ENCODE results near the gene PTCD2. TPM values are rescaled to one million over a fixed set of nuclear protein-coding genes. Genes with fewer than 3 reads are reported as not detected.

PTCD2 gene
- total and polyA plus RNA-seq, 2 of the 8 experiments (the other 6 are each of a cell fraction or from before 2014, with no cell fraction given): 7.3 to 15.4 TPM

- ChIA-PET POLR2A (ENCODE audit: partially characterized antibody) (interaction anchor here (0.6 kb wide), 1 partner anchor 992 kb away, joined by 3 read pairs; no protein-coding TSS in a partner anchor), CTCF (ENCODE audit: partially characterized antibody) (interaction anchor here (0.8 to 1.5 kb wide), 2 partner anchors 10 to 18 kb away, joined by 4 to 5 read pairs; no protein-coding TSS in a partner anchor)
- Histone ChIP-seq H3K27ac (ENCODE audit: low read depth, low read length) (no peak overlapping the region), H3K9me3 (ENCODE audit: insufficient read depth in 2 of 2, low read depth in 1 of 2, low read length in 1 of 2) (no peaks in the 10 kb centered on the region), H2BK12ac (ENCODE audit: low read depth, low read length) (no peak overlapping the region), H3K23ac (ENCODE audit: insufficient read length) (no peak overlapping the region), H4K91ac (replicated peaks; ENCODE audit: insufficient read length, low read length) (no peak overlapping the region), H2BK15ac (ENCODE audit: low read length) (no peak overlapping the region), H3K14ac (ENCODE audit: insufficient read length) (no peak overlapping the region), H3K4ac (replicated peaks; ENCODE audit: insufficient read length, low read depth, low read length) (no peak overlapping the region), H3K4me3 (ENCODE audit: extremely low read depth in 1 of 4, insufficient read depth in 2 of 4, low read depth in 3 of 4, low read length in 4 of 4) (no peak overlapping the region), H3K4me1 (replicated peaks in 1 of 4; ENCODE audit: control insufficient read depth in 3 of 4, insufficient read depth in 4 of 4, low read length in 3 of 4) (peaks cover 2 to 14% (median 10%) of the 10 kb centered on the region in 4 experiments; a peak in 5 of 7 replicates), H3K56ac (replicated peaks; ENCODE audit: insufficient read length, low read depth, low read length) (no peak overlapping the region), H3K36me3 (ENCODE audit: control insufficient read depth in 2 of 4, insufficient read depth in 4 of 4, low read length in 3 of 4) (peaks cover 0 to 21% (median 6%) of the 10 kb centered on the region in 4 experiments; a peak in 3 of 8 replicates), H4K20me1 (replicated peaks in 1 of 2; ENCODE audit: control insufficient read depth in 1 of 2, insufficient read depth in 2 of 2, low read length in 2 of 2) (no peaks in the 10 kb centered on the region), H4K8ac (ENCODE audit: extremely low read depth, insufficient read depth, low read length) (no peak overlapping the region), H2BK120ac (replicated peaks; ENCODE audit: low read depth, low read length) (no peak overlapping the region), H3K18ac (ENCODE audit: extremely low read depth, low read length) (no peak overlapping the region), H3K79me2 (ENCODE audit: control insufficient read depth in 1 of 2, insufficient read depth in 2 of 2, low read length in 2 of 2) (peaks cover 0 to 40% of the 10 kb centered on the region in 2 experiments; a peak in 3 of 4 replicates), H4K5ac (ENCODE audit: insufficient read length, low read depth, low read length) (no peak overlapping the region), H2BK5ac (ENCODE audit: low read depth, low read length) (no peak overlapping the region), H2AFZ (ENCODE audit: low read length) (no peak overlapping the region), H2BK20ac (ENCODE audit: low read length) (no peak overlapping the region), H3K79me1 (ENCODE audit: low read depth, low read length) (no peaks in the 10 kb centered on the region; the same call in 1 of the 2 replicates), H3K23me2 (ENCODE audit: low read depth, low read length) (no peaks in the 10 kb centered on the region), H3K9ac (replicated peaks in 1 of 4; ENCODE audit: extremely low read depth in 1 of 4, low read depth in 3 of 4, low read length in 3 of 4) (no peak overlapping the region), H2AK5ac (ENCODE audit: low read depth, low read length) (no peak overlapping the region), H3K27me3 (replicated peaks in 1 of 4; ENCODE audit: control insufficient read depth in 3 of 4, extremely low read depth in 1 of 4, insufficient read depth in 3 of 4, low read length in 3 of 4) (no peaks in the 10 kb centered on the region), H3K4me2 (ENCODE audit: insufficient read depth in 1 of 2, low read depth in 2 of 2, low read length in 2 of 2) (no peak overlapping the region)
- DNase-seq (ENCODE audit: low read depth in 1 of 2, low spot score in 2 of 2) (no peak), FAIRE-seq (no peak)
- WGBS, 2 experiments (ENCODE audit: extremely low coverage in 1 of 2, insufficient coverage in 1 of 2, insufficient read length in 1 of 2, insufficient replicate concordance in 2 of 2, low coverage in 1 of 2, low lambda C conversion rate in 2 of 2, missing lambda C conversion rate in 1 of 2): 88% methylated on average over 5 of the region's 5 CpGs; no CpG with 5 or more reads in 1 of the 2 experiments
- TF ChIP-seq SAP30 (IDR thresholded peaks at IDR 0.05; ENCODE audit: insufficient read depth, insufficient replicate concordance, low read length) (no peak), ASH2L (IDR thresholded peaks at IDR 0.05; ENCODE audit: low read length) (no peak), YY1 (IDR thresholded peaks at IDR 0.05; ENCODE audit: low read depth, low read length) (no peak)
Measured at GRCh38 chr5:72298711-72299110, 21.5 kb upstream of the PTCD2 start.

All from H1 (cell line).